ENCODE data around the gene RASSF1.

DNA sequence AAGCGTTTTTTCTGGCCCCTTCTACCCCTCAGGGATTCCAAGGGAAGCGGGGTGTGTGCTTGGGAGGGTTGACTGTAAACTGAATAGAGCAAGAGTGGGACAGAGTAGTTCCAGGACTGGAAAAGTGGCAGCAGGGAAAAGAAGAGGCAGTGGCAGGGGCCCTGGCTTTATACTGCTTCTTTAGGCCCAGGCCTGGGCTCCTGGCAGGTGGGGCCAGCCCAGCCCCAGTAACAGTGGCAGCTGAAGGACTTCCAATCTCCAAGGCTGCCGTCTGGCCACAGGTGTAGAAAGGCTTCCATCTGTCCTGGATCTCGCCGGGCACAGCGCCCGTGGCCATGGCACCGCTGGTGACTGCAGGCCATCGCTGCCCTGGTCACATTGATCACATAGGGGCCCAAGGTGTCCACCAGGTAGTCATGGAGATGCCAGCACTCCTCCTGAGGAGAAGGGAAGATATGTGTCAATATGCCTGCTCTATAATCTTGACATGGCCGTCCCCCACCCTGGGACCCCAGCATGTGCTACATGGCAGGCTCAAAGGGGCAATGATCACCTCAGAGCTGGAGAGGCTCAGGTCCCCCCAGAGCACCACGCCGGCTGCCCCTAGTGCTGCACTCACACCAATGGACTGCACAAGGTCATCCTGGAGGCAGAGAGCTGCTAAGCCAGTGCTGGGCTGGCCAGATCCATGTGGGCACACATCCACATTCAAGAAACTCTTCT, 47.4 kb downstream of the RASSF1 start:
- TF ChIP-seq NR3C1 (IDR thresholded peaks at IDR 0.05) (no peak), ZC3H11A (IDR thresholded peaks at IDR 0.05) (no peak), RAD21 (conservative IDR thresholded peaks at IDR 0.05 in 1 of 2, IDR thresholded peaks at IDR 0.05 in 1 of 2) (no peak), BHLHE40 (IDR thresholded peaks at IDR 0.05; ENCODE audit: low read depth, low read length) (no peak), SMC3 (IDR thresholded peaks at IDR 0.05) (no peak), POLR2A (IDR thresholded peaks at IDR 0.05; ENCODE audit: low read length) (no peak), JUN (IDR thresholded peaks at IDR 0.05) (no peak), RFX5 (IDR thresholded peaks at IDR 0.05) (no peak), HDAC2 (IDR thresholded peaks at IDR 0.05) (no peak), CEBPB (IDR thresholded peaks at IDR 0.05) (no peak)
- TF ChIP-seq, protein P1, sequence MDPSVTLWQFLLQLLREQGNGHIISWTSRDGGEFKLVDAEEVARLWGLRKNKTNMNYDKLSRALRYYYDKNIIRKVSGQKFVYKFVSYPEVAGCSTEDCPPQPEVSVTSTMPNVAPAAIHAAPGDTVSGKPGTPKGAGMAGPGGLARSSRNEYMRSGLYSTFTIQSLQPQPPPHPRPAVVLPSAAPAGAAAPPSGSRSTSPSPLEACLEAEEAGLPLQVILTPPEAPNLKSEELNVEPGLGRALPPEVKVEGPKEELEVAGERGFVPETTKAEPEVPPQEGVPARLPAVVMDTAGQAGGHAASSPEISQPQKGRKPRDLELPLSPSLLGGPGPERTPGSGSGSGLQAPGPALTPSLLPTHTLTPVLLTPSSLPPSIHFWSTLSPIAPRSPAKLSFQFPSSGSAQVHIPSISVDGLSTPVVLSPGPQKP (IDR thresholded peaks at IDR 0.05; ENCODE audit: low read depth, low read length), result no peak
- TF ChIP-seq, protein P2, sequence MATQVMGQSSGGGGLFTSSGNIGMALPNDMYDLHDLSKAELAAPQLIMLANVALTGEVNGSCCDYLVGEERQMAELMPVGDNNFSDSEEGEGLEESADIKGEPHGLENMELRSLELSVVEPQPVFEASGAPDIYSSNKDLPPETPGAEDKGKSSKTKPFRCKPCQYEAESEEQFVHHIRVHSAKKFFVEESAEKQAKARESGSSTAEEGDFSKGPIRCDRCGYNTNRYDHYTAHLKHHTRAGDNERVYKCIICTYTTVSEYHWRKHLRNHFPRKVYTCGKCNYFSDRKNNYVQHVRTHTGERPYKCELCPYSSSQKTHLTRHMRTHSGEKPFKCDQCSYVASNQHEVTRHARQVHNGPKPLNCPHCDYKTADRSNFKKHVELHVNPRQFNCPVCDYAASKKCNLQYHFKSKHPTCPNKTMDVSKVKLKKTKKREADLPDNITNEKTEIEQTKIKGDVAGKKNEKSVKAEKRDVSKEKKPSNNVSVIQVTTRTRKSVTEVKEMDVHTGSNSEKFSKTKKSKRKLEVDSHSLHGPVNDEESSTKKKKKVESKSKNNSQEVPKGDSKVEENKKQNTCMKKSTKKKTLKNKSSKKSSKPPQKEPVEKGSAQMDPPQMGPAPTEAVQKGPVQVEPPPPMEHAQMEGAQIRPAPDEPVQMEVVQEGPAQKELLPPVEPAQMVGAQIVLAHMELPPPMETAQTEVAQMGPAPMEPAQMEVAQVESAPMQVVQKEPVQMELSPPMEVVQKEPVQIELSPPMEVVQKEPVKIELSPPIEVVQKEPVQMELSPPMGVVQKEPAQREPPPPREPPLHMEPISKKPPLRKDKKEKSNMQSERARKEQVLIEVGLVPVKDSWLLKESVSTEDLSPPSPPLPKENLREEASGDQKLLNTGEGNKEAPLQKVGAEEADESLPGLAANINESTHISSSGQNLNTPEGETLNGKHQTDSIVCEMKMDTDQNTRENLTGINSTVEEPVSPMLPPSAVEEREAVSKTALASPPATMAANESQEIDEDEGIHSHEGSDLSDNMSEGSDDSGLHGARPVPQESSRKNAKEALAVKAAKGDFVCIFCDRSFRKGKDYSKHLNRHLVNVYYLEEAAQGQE (IDR thresholded peaks at IDR 0.05), result no peak
- TF ChIP-seq, protein P3, sequence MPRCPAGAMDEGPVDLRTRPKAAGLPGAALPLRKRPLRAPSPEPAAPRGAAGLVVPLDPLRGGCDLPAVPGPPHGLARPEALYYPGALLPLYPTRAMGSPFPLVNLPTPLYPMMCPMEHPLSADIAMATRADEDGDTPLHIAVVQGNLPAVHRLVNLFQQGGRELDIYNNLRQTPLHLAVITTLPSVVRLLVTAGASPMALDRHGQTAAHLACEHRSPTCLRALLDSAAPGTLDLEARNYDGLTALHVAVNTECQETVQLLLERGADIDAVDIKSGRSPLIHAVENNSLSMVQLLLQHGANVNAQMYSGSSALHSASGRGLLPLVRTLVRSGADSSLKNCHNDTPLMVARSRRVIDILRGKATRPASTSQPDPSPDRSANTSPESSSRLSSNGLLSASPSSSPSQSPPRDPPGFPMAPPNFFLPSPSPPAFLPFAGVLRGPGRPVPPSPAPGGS (IDR thresholded peaks at IDR 0.05), result no peak
- TF ChIP-seq, protein P4, sequence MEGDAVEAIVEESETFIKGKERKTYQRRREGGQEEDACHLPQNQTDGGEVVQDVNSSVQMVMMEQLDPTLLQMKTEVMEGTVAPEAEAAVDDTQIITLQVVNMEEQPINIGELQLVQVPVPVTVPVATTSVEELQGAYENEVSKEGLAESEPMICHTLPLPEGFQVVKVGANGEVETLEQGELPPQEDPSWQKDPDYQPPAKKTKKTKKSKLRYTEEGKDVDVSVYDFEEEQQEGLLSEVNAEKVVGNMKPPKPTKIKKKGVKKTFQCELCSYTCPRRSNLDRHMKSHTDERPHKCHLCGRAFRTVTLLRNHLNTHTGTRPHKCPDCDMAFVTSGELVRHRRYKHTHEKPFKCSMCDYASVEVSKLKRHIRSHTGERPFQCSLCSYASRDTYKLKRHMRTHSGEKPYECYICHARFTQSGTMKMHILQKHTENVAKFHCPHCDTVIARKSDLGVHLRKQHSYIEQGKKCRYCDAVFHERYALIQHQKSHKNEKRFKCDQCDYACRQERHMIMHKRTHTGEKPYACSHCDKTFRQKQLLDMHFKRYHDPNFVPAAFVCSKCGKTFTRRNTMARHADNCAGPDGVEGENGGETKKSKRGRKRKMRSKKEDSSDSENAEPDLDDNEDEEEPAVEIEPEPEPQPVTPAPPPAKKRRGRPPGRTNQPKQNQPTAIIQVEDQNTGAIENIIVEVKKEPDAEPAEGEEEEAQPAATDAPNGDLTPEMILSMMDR (IDR thresholded peaks at IDR 0.05), result no peak
